Fibroblast of skin of left biceps (primary cell): ENCODE measurements around the gene KCNT1.

Experiments used
- DNase-seq, 2 experiments: peaks; one replicate each; pipeline ENCODE4 v3.0.0-alpha.2; 2013; ENCODE audit warnings: low read depth in 2 of 2

KCNT1 gene

DNA sequence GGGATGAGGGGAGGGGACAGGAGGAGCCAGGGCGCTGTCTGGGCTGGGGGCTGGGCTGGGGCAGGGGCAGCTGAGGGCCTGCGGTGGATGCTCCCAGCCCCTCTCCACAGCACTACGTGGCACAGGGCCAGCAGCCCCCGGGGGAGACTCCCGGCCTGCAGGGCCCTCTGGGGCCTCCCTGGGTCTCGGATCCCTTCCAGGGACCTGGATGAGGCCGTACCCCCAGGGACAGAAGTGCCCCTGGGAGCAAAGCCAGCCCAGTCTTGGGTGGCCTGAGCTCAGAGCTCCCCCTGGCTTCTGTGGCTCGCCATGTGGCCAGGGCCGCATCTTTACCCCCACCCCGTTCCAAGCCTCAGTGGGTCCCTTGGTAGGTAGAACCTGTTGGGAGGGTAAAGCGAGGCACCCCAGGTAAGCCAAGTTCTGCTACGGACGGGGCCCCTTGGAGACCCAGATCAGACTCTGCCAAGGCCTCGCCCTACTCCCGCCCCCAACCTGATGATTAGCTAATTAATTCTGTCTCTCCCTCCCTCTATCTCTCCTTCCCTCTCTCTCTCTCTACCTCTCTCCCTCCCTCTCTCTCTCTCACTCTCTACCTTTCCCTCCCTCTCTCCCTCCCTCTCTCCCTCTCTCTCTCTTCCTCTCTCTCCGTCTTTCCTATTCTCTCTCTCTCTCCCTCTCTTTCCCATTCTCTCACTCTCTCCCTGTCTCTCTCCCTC, 24.3 kb downstream of the KCNT1 start:
- DNase-seq = no peak

DNA sequence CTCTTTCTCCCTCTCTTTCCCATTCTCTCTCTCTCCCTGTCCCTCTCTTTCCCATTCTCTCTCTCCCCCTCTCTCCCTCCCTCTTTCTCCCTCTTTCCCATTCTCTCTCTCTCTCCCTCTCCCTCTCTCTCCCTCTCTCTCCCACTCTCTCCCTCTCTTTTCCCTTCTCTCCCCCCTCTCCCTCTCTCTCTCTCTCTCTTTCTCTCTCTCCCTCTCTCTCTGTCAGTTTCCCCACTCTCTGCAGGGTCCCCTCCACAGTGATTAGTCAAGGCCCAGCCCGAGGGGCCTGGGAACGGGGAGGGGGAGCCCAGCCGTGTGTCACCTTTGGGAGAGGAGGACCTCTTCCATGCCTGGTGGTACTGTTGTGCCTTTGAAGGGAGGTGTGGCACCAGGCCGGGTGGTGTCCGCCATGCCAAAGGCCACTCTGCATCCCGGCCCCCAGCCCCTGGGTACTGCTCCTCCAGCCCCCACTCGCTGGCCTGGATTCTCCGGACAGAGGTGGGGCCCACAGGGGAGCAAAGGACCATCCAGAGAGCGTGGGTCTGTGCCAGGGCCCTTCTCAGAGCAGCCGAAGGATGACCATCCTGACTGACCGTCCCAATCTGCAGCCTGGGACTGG, 25.4 kb downstream of the KCNT1 start:
- no peak for DNase-seq

DNA sequence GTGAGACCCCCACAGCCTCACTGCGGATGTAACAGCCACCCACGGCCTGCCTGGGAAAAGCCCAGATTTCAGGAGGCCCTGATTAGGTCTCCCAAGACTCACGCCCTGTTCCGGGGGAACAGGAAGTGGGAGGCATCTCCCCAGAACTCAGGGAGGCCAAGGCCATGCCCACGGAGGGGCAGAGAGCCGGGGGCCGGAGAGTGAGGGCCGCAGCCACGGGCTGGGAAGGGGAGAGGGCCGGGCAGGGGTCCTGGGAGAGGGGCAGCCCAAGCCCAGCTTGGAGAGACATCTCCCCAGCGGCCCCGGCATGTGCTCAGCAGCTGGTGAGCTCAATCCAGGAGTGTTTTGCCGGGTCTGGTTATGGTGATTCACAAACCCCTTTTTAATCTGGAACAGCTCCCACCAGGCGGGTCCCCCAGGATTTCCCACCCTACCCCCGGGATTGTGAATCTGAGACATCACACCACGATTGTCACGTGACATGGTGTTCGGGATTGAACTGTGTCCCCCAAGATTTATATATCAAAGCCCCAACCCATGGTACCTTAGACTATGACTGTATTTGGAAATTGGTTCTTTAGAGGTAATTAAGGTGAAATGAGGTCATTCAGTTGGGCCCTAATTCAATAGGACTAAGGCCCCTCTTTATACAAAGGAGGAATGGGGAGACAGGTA, 26.6 kb downstream of the KCNT1 start:
- no peak for DNase-seq

DNA sequence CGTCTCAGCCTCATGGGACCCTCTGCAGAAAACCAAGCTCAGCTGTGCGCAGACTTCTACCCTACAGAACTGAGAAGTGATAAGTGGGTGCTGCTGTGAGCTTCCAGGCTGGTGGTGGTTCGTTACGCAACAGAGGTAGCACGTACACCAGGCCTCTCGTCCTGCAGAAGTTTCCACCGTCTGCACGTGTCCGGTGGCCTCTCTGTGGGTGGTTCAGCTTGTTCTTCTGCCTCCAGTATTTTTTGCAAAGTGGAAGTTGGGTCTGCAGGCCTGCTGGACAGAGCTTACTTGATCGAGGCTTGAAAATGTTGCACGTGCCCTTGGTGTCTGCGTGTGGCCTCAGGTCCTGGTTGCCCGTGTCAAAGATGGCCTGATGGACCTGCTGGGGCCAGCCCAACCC, 27.5 kb downstream of the KCNT1 start:
- DNase-seq = no peak

DNA sequence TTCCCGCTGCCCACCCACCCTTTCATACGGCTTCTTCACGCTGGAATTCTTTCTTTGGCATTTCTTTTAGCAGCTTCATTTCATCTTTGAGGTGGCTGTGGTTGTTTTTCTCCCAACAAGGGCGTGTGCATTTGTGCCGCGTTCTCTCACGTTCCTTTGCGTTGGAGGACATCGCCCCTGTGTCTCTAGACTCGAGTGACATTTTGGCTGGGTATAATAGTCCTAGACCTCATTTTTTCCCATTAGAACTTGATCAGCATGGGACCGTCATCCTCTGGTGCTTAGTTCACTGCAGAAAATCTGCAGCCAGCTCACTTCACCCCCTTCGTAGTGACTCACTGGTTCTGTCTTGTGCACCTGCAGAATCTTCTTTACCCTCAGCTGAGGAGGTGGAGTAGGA, 29.5 kb downstream of the KCNT1 start:
- DNase-seq = no peak

DNA sequence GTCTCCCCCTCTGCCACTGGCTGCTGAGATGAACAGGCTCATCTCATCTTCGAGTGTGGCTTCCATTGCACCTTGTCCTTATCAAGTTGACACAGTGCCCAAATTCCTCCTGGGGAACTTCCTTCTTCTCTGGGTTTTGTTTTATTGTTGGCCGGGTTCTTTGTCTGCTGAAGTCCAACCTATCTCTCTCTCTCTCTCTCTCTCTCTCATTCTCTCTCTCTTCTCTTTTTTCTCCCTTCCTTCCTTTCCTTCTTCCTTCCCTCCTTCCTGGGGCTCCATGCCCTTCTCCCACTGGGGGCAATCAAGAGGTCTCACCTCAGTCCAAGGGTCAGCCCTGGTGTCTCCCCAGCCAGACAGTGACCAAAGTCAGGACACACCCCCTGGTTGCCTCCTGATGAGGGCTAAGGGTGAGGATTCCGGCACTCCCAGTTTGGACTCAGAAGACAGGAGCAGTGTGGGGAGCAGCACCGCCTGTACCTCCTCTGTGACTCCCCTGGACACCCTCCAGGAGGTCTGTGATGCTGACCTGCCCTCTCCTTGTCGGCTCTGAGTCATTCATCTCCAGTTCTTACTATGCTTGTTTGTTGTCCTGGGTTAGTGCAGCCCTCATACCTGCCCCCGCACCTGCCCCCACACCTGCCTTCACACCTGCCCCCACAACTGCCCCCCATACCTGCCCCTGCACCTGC, 30.7 kb downstream of the KCNT1 start:
- DNase-seq = no peak

DNA sequence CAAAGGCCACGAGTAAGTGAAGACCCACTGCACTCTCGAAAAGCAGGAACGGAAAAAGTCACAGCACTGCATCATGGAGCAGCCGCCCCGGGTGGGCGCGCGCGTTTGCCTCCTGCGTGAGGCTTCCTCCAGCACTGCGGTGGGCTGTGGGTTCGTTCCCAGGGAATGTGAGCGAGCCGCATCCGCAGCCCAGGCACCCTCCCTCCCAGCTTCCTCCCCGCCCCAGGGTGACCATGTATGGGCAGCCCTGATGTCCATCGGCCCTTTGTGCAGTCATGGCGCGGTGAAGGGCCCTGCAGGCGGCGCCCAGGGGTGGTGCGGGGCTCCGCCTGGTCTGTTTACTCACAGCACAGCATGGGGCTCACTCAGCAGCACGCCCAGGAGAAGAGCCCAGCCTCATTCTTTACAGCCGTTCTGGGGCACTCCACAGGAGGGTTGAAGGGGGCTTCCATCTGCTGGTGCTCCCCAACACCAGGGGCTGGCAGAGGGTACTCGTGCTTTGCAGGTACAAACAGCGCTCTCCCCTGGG, 32.7 kb downstream of the KCNT1 start:
- no peak for DNase-seq

DNA sequence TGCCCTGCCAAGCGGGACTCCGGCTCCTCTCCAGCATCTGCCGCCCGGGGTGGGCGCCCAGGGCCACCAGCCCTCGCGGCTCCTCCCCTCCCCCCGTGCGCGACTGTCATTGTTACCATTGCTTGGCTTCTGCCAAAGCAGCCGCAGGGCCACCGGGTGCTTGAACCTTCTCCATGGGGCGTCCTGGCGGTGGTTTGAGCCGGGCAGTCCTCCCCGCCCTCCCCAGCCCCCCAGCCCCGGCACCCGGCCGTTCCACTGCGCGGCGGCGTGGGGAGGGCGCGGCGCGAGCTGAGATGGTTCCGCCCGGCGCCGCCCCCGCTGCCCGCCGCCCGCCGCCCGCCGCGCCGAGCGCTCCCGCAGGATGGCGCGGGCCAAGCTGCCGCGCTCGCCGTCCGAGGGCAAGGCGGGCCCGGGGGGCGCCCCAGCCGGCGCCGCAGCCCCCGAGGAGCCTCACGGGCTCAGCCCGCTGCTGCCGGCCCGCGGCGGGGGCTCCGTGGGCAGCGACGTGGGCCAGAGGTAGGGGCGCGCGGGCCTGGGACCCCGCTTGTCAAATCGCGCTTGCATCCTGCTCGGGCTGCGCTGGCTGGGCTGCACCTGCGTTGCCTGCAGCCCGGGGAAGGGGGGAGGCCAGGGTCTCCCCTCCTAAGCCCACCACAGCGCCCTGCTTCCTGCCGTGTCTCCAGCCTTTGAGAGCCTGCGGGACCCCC, 34.4 kb downstream of the KCNT1 start:
- no peak for DNase-seq

DNA sequence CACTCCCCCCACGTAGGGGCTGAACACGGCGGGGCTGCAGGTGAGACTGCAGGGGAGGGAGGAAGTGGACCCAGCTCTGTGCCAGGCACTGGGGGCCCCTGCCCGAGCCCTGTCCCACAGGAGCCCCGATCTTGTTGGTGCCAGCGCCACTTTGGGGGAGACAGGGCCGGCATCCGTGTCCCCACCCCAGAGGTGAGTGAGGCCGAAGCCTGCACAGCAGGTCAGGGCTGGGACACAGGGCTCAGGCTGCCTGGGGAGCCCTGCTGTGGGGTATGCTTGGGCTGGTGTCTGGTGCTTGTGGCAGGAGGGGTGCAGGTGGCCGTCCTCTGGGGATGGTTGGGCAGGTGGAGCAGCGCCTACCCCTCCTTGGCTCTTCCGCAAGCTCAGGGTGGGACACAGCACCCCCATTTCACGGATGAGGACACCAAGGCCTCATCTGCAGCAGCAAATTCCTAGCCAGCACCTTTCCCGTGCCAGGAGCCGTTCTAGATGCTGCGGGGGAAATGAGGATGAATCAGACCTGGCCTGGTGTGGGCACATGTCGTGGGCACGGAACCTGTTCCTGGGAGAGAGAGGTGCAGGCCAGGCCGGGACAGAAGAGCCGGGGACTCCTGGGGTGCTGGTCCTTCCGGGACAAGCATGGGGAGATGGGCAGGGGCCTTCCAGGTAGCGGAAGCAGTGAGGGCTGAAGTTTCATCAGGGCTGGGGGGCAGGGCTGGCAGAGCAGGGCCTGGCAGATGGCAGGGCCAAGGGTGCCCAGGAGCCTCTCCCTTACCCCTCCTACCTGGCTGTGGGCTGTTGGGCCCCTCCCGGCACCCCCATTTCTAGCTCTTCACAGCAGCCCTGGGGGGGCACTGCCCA, 35.2 kb downstream of the KCNT1 start:
- DNase-seq = no peak

DNA sequence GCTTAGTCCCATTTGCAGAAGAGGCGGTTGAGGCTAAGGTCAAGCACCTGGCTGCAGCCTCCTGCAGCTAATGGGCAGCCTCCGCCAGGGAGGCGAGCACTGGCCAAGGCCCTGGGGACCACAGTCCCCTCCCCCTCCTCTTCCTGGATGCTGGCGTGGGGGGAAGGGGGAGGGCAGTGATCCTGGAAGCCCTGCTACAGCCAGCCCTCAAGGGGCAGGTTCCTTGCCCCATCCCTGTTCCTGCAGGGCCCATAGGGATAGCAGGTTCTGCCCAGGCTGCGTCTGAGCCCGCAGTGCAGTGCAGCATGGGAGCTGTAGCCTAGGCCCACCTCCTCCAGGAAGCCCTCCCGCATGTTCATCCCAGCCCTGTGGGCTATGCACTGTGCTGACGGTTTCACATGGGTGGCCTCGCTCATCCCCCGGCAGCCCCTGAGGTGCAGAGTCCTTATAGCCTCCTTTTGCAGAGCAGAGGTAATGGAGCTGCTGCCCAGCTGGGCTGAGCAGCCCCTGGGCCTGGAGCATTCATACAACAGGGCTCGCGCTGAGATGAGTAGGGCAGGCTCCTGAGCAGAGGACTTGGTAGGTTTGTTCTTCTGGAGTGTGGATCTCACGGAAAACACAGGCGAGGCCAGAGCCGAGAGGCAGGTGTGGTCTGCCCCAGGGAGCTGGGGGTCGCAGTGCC, 36.0 kb downstream of the KCNT1 start:
- no peak for DNase-seq

DNA sequence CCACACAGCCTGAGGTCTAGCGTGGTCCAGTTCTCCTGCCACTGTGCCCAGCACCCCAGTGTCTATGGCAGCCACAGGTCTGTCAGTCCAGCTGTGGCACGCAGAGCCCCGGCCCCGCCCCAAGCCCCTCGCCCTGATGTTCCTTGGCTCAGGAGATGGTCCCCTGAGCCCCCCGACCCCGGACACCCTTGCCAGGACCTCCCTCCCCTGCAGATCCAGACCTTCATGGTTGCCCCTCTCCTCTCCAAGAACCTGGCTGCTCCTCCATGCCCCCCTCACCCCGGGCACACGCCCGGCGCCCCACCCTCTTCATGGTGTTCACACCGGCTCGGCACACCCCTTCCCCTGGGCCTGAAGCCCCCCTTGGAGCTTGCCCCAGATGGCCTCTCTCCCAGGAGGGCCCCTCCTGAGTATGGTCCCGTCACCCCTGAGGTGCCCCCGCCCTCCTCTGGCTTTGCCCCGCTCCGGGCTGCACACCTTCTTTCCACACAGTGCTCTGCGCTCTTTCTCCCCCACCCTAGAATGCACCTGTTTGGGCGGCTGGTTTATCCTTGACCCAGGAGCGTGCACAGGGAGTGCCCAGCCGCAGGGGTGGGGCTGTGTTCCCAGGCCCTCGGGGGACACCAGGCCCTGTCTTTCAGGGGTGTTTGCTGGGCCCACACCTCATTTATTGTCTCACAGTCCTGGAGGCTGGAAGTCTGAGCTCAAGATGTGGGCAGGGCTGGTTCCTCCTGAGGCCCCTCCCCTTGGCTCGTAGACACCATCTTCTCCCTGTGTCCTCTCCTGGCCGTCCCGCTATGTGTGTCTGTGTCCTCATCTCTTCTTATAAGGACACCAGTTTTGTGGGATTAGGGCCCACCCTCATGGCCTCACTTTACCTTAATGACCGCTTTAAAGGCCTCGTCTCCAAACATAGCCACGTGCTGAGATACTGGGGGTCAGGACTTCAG, 37.6 kb downstream of the KCNT1 start:
- no peak for DNase-seq

DNA sequence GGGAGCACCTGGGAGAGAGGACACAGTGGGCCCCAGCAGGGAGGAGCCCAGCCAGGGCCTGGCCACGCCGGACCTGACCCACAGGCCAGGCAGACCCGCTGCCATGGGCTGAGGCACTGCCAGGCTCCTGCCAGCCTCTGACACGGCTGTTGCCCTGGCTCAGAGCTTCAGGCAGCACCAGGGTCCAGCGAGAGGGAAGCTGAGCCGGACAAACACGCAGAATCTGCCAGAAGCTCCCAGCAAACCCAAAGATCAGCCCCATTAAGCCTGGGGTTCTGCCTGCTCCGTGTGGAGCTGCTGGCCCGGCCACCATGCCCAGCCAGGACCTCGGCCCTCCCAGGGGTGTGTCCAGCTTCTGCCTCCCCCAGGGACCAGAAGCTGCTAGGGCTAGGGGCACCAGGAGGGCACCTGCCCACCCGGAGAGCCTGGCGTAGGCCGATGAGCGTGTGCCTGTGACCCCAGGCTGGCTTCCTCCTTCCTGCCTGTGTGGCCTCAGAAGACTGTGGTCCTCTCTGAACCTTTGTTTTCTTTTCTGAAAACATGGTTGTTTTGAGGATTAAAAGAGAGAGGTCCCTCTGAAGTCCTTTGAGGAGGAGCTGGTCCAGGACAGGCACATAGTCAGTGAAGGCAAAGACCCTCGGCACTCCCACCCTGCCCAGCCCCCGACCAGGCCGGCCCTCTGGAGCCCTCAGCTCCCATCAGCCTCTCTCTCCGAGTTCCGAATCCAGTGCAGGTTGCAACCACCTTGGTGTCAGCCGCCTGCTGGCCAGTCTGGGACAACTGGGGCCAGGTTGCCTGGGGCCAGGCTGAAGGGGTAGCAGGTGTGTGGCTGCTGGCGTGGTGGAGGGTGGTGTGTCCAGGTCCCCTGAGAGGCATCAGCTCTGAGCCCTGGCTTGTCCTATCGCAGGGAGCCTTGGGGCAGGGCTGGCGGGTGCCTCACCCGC, 39.6 kb downstream of the KCNT1 start:
- DNase-seq = no peak

DNA sequence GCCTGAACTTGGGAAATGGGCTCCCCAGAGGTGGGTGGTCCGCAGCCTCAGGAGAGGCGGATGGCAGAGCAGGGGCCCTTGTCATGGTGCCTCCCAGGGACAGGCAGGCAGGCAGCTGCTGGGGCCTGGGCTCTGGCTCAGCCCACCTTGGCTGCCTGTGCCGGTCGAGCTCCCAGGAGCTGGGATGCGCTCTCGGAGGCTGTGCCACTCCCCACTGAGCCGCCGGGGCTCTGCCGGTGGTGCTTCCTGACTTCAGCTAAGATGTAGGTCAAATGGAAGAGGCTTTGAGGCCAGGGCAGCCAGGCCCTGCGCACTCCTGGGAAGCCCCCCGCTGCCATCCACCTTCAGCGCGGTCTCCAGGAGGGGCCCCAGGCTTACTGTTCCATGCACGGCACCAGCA, 41.0 kb downstream of the KCNT1 start:
- no peak for DNase-seq

DNA sequence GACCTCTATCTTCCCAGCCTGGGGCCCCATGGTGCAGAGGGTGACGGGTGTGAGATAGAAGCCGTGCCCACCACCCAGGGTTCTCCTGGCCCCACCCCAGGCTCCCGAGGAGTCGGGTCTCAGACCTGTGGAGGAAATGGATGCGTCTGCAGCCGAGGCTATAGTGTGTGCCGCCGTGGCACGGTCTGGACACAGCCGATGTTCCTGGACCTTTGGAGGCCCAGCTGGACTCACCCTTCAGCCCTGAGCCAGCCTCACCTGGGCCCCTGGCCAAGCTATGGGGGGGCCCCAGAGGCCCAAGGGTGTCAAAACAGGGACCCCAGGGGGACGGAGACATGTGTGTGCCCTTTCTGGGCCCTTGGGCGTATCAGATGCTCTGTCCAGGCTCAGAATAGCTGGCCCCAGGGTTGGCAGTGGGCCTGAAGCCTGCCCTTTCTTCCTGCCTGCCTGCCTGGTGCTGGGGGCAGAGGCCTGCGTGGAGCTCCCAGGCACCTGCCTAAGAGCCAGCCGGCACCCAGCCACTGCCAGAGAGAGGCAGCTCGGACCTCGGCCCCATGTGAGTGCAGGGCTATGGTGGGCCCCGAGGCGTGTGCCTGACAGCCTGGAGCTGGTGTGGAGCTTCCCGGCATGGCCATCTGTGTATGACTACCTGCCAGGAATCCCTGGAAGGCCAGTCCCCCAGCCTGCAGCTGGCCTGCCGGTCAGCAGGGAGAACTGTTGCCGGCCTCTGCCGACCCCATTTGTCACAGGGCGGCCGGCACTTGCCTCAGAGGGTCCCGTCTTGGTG, 41.8 kb downstream of the KCNT1 start:
- no peak for DNase-seq

DNA sequence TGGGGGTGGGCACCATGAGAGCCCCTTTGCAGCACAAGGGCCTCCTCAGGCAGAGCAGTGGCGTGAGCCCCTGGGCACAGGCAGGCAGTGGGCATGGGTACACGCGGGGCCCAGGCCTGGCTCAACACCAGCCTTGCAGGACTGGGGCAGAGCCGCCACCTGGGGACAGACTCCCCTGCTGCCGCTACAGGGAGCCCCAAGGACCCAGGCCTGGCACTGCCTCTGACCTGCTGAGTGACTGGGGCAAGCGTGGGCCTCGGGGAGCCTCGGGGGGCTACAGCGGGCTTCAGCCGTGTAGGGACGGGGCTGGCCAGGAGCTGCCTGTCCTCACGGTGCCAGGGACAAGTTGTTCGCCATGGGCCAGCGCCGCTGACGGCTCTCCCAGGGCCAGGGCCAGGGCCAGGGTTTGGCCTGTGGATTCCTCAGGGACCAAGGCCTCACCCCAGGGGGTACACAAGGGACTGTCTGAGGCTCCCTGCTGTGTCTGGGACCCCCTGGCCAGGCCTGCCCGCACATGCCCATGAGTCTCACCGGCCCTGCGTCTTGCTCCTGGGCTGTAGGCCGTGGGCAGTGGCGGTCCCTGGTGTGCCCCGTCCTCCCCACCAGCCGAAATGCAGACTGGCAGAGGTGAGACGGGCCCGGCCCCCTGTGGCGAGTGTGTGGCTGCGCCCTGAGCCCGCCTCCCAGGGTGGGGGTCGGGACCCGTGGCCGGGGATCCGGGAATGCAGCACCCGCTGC, 42.5 kb downstream of the KCNT1 start:
- DNase-seq = no peak

DNA sequence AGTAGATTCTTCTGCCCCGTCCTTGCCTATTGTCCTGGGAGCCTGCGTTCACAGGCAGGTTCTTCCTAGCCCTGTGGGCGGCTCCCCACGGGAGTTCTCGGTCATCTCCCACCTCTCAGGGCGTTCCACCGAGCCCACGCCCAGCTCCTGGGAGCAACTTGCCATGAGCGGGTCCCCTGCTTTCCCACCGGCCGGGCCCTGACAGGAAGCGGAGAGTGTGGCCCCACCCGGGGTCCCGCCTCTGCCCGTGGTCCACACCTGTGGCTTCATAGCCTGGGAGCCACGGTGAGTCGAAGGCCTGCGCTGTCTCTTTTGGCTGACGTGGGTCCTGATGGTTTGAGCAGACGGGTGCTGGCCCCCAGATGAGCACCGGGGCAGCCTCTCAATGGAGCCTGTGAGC, 43.2 kb downstream of the KCNT1 start:
- no peak for DNase-seq
